WTC11 (cell line): ENCODE results near the gene TBL1X. TPM values are rescaled to one million over a fixed set of nuclear protein-coding genes. Genes with fewer than 3 reads are reported as not detected.

Experiments
- ATAC-seq: fragments of 200-7000 bp; cut with Tn5 transposase; 2 replicates; pipeline ENCODE4 v1.10.0; 2021; ENCODE audit warnings: mild to moderate bottlenecking, moderate library complexity
- CTCF ChIA-PET: fragments of 300-600 bp; sonication (Branson Sonifier 250); formaldehyde crosslinking; loops from one replicate; lab custom pipeline; 2021; ENCODE audit warnings: antibody characterized with exemption; lab: Charles Lee
- POLR2A ChIA-PET: fragments of 350-600 bp; sonication (Branson Sonifier 250); formaldehyde crosslinking; loops from one replicate; lab custom pipeline; 2021; ENCODE audit warnings: antibody characterized with exemption; lab: Charles Lee
- DNase-seq: peaks from one replicate; pipeline ENCODE4 v3.0.0; 2021; ENCODE audit warnings: low spot score
- H3K27ac Mint-ChIP-seq: 2 replicates; pipeline ENCODE4 v1.8.0; 2021; ENCODE audit warnings: mixed read lengths
- H3K27me3 Mint-ChIP-seq: 2 replicates; pipeline ENCODE4 v1.8.0; 2021; ENCODE audit warnings: low read depth, mild to moderate bottlenecking, moderate library complexity, mixed read lengths
- H3K36me3 Mint-ChIP-seq: 2 replicates; pipeline ENCODE4 v1.8.0; 2021; ENCODE audit warnings: mixed read lengths
- H3K4me1 Mint-ChIP-seq: 2 replicates; pipeline ENCODE4 v1.8.0; 2022; ENCODE audit warnings: mixed read lengths
- H3K4me3 Mint-ChIP-seq: 2 replicates; pipeline ENCODE4 v1.8.0; 2021; ENCODE audit warnings: mild to moderate bottlenecking, moderate library complexity, mixed read lengths
- H3K9me3 Mint-ChIP-seq: 2 replicates; pipeline ENCODE4 v1.8.0; 2021; ENCODE audit warnings: mixed read lengths
- FOXJ3 ChIP-seq: sonication (generic); formaldehyde crosslinking; IDR thresholded peaks from 2 replicates; pipeline ENCODE4 v1.9.0; 2021; ENCODE audit warnings: missing genetic modification reagents, mild to moderate bottlenecking, borderline replicate concordance
- FOXP1 ChIP-seq: sonication (generic); formaldehyde crosslinking; IDR thresholded peaks from 2 replicates; pipeline ENCODE4 v1.8.0; 2022; ENCODE audit warnings: missing genetic modification reagents, mild to moderate bottlenecking, moderate library complexity, borderline replicate concordance
- GTF2I ChIP-seq: fragments of 250-450 bp; sonication (Bioruptor Pico); conservative IDR thresholded peaks from 2 replicates; pipeline ENCODE4 v1.4.0; 2021; ENCODE audit warnings: mild to moderate bottlenecking
- JAZF1 ChIP-seq: fragments of 250-450 bp; sonication (Bioruptor Pico); IDR thresholded peaks from 2 replicates; pipeline ENCODE4 v1.9.0; 2021; ENCODE audit warnings: moderate library complexity, mild to moderate bottlenecking, inconsistent platforms
- MXD4 ChIP-seq: fragments of 250-450 bp; sonication (Bioruptor Pico); IDR thresholded peaks from 2 replicates; pipeline ENCODE4 v1.8.0; 2021; ENCODE audit warnings: mild to moderate bottlenecking, moderate library complexity, borderline replicate concordance
- NR1H2 ChIP-seq: sonication (generic); formaldehyde crosslinking; IDR thresholded peaks from 2 replicates; pipeline ENCODE4 v1.9.0; 2021; ENCODE audit warnings: mild to moderate bottlenecking, moderate library complexity, missing genetic modification reagents
- NR3C1 ChIP-seq: sonication (generic); formaldehyde crosslinking; conservative IDR thresholded peaks from 2 replicates; pipeline ENCODE4 v1.8.1; 2023; ENCODE audit warnings: low read depth, mild to moderate bottlenecking, missing genetic modification reagents
- OVOL2 ChIP-seq: fragments of 250-450 bp; sonication (Bioruptor Pico); IDR thresholded peaks from 2 replicates; pipeline ENCODE4 v1.9.0; 2021; ENCODE audit warnings: mild to moderate bottlenecking, borderline replicate concordance
- SMAD3 ChIP-seq: sonication (generic); formaldehyde crosslinking; IDR thresholded peaks from 2 replicates; pipeline ENCODE4 v1.8.0; 2022; ENCODE audit warnings: missing genetic modification reagents, mild to moderate bottlenecking, borderline replicate concordance
- SOX15 ChIP-seq: fragments of 250-450 bp; sonication (Bioruptor Pico); IDR thresholded peaks from 2 replicates; pipeline ENCODE4 v1.9.0; 2021; ENCODE audit warnings: mild to moderate bottlenecking
- TEAD1 ChIP-seq: sonication (generic); formaldehyde crosslinking; IDR thresholded peaks from 2 replicates; pipeline ENCODE4 v1.8.0; 2022; ENCODE audit warnings: mild to moderate bottlenecking, missing genetic modification reagents
- ZBTB21 ChIP-seq: sonication (generic); formaldehyde crosslinking; IDR thresholded peaks from 2 replicates; pipeline ENCODE4 v1.8.1; 2023; ENCODE audit warnings: mild to moderate bottlenecking, missing genetic modification reagents, borderline replicate concordance
- ZNF416 ChIP-seq: fragments of 250-450 bp; sonication (Bioruptor Pico); IDR thresholded peaks from 2 replicates; pipeline ENCODE4 v1.9.0; 2021; ENCODE audit warnings: mild to moderate bottlenecking, inconsistent platforms
- total RNA-seq: library from RNA; stranded (reverse); gene quantifications from 3 replicates; pipeline ENCODE4 v1.2.3, GENCODE V29; 2021
- TF ChIP-seq, protein P1 (sequence below): sonication (generic); formaldehyde crosslinking; IDR thresholded peaks from 2 replicates; pipeline ENCODE4 v1.8.0; 2022; ENCODE audit warnings: missing genetic modification reagents
- TF ChIP-seq, protein P2 (sequence below): sonication (generic); formaldehyde crosslinking; IDR thresholded peaks from 2 replicates; pipeline ENCODE4 v1.8.0; 2022; ENCODE audit warnings: mild to moderate bottlenecking, missing genetic modification reagents
- TF ChIP-seq, protein P3 (sequence below): sonication (generic); formaldehyde crosslinking; IDR thresholded peaks from 2 replicates; pipeline ENCODE4 v1.8.0; 2022; ENCODE audit warnings: mild to moderate bottlenecking, missing genetic modification reagents
- TF ChIP-seq, protein P4 (sequence below): sonication (generic); formaldehyde crosslinking; conservative IDR thresholded peaks from 2 replicates; pipeline ENCODE4 v1.8.1; 2023; ENCODE audit warnings: mild to moderate bottlenecking, low read depth, missing genetic modification reagents, moderate library complexity
- TF ChIP-seq, protein P5 (sequence below): fragments of 250-450 bp; sonication (Bioruptor Pico); IDR thresholded peaks from 2 replicates; pipeline ENCODE4 v1.9.0; 2021; ENCODE audit warnings: moderate library complexity, mild to moderate bottlenecking, inconsistent platforms, borderline replicate concordance
- TF ChIP-seq, protein P6 (sequence below): fragments of 250-450 bp; sonication (Bioruptor Pico); IDR thresholded peaks from 2 replicates; pipeline ENCODE4 v1.9.0; 2021; ENCODE audit warnings: mild to moderate bottlenecking

Gene TBL1X
- total RNA-seq, 1 experiment from 2014 or later: 27.7 TPM

DNA sequence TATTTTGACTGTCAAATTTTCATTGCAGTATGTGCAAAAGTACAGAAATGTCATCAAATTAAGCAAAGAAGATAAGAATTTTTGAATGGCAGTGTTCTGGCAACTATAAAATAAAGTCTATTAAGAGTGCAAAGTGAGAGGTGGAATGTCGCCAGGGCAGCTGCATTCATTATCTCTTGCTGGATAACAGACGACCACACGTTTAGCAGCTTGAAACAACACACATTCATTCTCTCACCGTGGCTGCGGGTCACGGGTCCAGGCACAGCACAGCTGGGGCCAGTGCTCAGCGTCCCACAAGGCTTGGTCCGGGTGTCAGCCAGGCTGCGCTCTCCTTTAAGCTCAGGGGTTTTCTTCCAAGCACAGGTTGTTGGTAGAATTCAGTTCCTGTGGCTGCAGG, 186.9 kb downstream of the TBL1X start (continued):
- TF ChIP-seq, protein P1, sequence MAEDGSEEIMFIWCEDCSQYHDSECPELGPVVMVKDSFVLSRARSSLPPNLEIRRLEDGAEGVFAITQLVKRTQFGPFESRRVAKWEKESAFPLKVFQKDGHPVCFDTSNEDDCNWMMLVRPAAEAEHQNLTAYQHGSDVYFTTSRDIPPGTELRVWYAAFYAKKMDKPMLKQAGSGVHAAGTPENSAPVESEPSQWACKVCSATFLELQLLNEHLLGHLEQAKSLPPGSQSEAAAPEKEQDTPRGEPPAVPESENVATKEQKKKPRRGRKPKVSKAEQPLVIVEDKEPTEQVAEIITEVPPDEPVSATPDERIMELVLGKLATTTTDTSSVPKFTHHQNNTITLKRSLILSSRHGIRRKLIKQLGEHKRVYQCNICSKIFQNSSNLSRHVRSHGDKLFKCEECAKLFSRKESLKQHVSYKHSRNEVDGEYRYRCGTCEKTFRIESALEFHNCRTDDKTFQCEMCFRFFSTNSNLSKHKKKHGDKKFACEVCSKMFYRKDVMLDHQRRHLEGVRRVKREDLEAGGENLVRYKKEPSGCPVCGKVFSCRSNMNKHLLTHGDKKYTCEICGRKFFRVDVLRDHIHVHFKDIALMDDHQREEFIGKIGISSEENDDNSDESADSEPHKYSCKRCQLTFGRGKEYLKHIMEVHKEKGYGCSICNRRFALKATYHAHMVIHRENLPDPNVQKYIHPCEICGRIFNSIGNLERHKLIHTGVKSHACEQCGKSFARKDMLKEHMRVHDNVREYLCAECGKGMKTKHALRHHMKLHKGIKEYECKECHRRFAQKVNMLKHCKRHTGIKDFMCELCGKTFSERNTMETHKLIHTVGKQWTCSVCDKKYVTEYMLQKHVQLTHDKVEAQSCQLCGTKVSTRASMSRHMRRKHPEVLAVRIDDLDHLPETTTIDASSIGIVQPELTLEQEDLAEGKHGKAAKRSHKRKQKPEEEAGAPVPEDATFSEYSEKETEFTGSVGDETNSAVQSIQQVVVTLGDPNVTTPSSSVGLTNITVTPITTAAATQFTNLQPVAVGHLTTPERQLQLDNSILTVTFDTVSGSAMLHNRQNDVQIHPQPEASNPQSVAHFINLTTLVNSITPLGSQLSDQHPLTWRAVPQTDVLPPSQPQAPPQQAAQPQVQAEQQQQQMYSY (CRISPR knock-in tag): no peak

DNA sequence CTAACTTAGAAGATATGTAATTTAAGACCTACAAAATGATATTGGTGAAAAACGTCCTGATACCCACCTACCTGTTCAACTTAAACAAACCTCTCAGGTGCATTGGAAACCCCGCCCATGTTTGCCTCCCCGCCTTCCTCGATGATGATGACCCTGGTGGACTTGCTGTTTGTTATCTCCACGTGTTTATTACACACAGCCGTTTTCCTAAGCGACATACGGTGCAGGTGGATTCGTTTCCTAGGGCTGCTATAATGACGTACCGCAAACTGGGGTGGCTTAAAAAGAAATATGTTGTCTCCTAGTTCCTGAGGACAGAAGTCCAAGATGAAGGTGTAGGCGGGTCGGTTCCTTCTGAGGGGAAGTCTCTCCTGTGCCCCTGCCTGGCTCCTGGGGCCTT, 190.1 kb downstream of the TBL1X start:
- CTCF ChIA-PET: no interaction called here
- TF ChIP-seq, protein P2, sequence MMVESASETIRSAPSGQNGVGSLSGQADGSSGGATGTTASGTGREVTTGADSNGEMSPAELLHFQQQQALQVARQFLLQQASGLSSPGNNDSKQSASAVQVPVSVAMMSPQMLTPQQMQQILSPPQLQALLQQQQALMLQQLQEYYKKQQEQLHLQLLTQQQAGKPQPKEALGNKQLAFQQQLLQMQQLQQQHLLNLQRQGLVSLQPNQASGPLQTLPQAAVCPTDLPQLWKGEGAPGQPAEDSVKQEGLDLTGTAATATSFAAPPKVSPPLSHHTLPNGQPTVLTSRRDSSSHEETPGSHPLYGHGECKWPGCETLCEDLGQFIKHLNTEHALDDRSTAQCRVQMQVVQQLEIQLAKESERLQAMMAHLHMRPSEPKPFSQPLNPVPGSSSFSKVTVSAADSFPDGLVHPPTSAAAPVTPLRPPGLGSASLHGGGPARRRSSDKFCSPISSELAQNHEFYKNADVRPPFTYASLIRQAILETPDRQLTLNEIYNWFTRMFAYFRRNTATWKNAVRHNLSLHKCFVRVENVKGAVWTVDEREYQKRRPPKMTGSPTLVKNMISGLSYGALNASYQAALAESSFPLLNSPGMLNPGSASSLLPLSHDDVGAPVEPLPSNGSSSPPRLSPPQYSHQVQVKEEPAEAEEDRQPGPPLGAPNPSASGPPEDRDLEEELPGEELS: no peak
- TF ChIP-seq OVOL2 (CRISPR knock-in tag): no peak
- TF ChIP-seq TEAD1 (CRISPR knock-in tag): no peak
- TF ChIP-seq NR1H2 (CRISPR knock-in tag): no peak
- no peak for TF ChIP-seq SMAD3 (CRISPR knock-in tag)
- no peak for TF ChIP-seq SOX15 (CRISPR knock-in tag)
- TF ChIP-seq, protein P3, sequence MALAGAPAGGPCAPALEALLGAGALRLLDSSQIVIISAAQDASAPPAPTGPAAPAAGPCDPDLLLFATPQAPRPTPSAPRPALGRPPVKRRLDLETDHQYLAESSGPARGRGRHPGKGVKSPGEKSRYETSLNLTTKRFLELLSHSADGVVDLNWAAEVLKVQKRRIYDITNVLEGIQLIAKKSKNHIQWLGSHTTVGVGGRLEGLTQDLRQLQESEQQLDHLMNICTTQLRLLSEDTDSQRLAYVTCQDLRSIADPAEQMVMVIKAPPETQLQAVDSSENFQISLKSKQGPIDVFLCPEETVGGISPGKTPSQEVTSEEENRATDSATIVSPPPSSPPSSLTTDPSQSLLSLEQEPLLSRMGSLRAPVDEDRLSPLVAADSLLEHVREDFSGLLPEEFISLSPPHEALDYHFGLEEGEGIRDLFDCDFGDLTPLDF (CRISPR knock-in tag): no peak
- TF ChIP-seq, protein P4, sequence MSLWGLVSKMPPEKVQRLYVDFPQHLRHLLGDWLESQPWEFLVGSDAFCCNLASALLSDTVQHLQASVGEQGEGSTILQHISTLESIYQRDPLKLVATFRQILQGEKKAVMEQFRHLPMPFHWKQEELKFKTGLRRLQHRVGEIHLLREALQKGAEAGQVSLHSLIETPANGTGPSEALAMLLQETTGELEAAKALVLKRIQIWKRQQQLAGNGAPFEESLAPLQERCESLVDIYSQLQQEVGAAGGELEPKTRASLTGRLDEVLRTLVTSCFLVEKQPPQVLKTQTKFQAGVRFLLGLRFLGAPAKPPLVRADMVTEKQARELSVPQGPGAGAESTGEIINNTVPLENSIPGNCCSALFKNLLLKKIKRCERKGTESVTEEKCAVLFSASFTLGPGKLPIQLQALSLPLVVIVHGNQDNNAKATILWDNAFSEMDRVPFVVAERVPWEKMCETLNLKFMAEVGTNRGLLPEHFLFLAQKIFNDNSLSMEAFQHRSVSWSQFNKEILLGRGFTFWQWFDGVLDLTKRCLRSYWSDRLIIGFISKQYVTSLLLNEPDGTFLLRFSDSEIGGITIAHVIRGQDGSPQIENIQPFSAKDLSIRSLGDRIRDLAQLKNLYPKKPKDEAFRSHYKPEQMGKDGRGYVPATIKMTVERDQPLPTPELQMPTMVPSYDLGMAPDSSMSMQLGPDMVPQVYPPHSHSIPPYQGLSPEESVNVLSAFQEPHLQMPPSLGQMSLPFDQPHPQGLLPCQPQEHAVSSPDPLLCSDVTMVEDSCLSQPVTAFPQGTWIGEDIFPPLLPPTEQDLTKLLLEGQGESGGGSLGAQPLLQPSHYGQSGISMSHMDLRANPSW (CRISPR knock-in tag): no peak
- TF ChIP-seq, protein P5, sequence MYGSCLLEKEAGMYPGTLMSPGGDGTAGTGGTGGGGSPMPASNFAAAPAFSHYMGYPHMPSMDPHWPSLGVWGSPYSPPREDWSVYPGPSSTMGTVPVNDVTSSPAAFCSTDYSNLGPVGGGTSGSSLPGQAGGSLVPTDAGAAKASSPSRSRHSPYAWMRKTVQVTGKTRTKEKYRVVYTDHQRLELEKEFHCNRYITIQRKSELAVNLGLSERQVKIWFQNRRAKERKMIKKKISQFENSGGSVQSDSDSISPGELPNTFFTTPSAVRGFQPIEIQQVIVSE (CRISPR knock-in tag): no peak
- no peak for TF ChIP-seq FOXJ3 (CRISPR knock-in tag)
- ATAC-seq (no peak), DNase-seq (no peak)
- Mint-ChIP-seq H3K36me3 (no peaks in the 10 kb centered on the region; the same call in 1 of the 2 replicates), H3K9me3 (no peaks in the 10 kb centered on the region), H3K4me3 (no peak overlapping the region), H3K4me1 (peaks cover 4% of the 10 kb centered on the region; the same call in 1 of the 2 replicates), H3K27me3 (no peaks in the 10 kb centered on the region; the same call in 1 of the 2 replicates), H3K27ac (no peak overlapping the region)
- POLR2A ChIA-PET: no interaction called here

DNA sequence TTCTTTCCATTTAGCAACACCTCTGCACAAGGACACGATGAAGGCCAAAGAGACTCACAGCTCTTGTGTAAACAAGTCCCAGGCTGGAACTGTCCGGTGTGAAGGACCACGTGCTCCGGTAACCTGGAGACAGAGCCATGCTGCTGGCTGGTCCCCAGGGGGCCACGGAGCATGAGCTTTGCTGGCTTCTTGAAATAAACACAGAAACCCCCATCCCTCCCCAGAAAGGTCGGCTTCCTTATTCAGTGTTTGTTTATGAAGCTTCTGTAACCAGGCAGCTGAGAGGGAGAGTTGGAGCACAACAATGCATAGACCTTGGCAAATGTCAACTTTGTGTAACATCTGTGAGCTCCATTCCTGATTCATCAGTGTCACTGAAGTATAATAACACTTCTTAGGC, 191.4 kb downstream of the TBL1X start:
- no peak for DNase-seq
- H3K27ac Mint-ChIP-seq: no peak overlapping the region
- peaks cover 4% of the 10 kb centered on the region; the same call in 1 of the 2 replicates for H3K4me1 Mint-ChIP-seq
- H3K4me3 Mint-ChIP-seq: no peak overlapping the region
- H3K9me3 Mint-ChIP-seq: no peaks in the 10 kb centered on the region
- POLR2A ChIA-PET: no interaction called here
- no peak for ATAC-seq
- no peaks in the 10 kb centered on the region; the same call in 1 of the 2 replicates for H3K27me3 Mint-ChIP-seq
- TF ChIP-seq GTF2I (CRISPR knock-in tag) (no peak), MXD4 (CRISPR knock-in tag) (no peak), NR3C1 (CRISPR knock-in tag) (no peak), JAZF1 (no peak), ZNF416 (CRISPR knock-in tag) (no peak), FOXP1 (no peak), ZBTB21 (CRISPR knock-in tag) (no peak)
- TF ChIP-seq, protein P3 (CRISPR knock-in tag): no peak
- TF ChIP-seq, protein P6, sequence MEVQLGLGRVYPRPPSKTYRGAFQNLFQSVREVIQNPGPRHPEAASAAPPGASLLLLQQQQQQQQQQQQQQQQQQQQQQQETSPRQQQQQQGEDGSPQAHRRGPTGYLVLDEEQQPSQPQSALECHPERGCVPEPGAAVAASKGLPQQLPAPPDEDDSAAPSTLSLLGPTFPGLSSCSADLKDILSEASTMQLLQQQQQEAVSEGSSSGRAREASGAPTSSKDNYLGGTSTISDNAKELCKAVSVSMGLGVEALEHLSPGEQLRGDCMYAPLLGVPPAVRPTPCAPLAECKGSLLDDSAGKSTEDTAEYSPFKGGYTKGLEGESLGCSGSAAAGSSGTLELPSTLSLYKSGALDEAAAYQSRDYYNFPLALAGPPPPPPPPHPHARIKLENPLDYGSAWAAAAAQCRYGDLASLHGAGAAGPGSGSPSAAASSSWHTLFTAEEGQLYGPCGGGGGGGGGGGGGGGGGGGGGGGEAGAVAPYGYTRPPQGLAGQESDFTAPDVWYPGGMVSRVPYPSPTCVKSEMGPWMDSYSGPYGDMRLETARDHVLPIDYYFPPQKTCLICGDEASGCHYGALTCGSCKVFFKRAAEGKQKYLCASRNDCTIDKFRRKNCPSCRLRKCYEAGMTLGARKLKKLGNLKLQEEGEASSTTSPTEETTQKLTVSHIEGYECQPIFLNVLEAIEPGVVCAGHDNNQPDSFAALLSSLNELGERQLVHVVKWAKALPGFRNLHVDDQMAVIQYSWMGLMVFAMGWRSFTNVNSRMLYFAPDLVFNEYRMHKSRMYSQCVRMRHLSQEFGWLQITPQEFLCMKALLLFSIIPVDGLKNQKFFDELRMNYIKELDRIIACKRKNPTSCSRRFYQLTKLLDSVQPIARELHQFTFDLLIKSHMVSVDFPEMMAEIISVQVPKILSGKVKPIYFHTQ (CRISPR knock-in tag): no peak
- TF ChIP-seq, all 79 proteins: peak for 0
- CTCF ChIA-PET: interaction anchor here (0.8 kb wide), 1 partner anchor 10 kb away, joined by 3 read pairs; no protein-coding TSS in a partner anchor
- H3K36me3 Mint-ChIP-seq: no peaks in the 10 kb centered on the region; the same call in 1 of the 2 replicates
